CD1c-positive myeloid dendritic cell (primary cell): ENCODE results near the gene SPRR1B.
"Not testable (repeated sequence)": the region's sequence is repeated elsewhere in the genome, so short reads cannot be mapped to it uniquely, and the experiment has no call there.

ENCODE experiments used
- DNase-seq: peaks from one replicate; pipeline ENCODE4 v3.0.0-alpha.2; 2016; ENCODE audit errors: extremely low spot score

SPRR1B gene

GRCh38 chr1:153040950-153041631, 10.1 kb downstream of the SPRR1B start, which contains the start of gene SPRR2D:
TSS of gene SPRR2D (minus strand) at chr1:153041120. CDS start at chr1:153040346, 774 bp downstream.
- DNase-seq, result no peak

GRCh38 chr1:153049211-153049610, 18.2 kb downstream of the SPRR1B start:
- DNase-seq, result no peak

- not testable (repeated sequence) for DNase-seq
Observed at GRCh38 chr1:153056111-153056510, 25.1 kb downstream of the SPRR1B start.

DNA sequence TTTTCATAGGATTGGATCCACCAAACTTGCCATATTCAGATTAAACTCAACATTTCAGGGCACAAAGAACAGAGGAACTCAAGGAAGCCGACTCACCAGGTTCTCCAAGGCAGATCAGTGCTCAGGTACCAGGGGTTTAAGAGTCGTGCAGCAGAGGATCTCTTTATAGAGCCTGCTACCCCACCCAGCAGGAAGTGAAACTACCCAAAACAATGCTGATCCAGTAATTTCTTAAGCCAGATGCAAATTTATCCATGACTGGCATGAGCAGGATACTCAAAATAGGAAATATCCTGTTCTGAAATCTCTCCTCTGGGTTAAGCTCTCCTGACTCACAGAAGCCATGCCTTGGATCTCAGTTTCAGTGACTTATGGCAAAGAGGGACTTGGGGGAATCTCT, 26.4 kb downstream of the SPRR1B start, which contains the start of gene SPRR2A:
Gene SPRR2A, minus strand, starts transcription at position 138 of the 400 bp plus-strand sequence. CDS start 777 bp downstream, outside the sequence.
- DNase-seq, result no peak

GRCh38 chr1:153058154-153058553, 27.2 kb downstream of the SPRR1B start:
- no peak for DNase-seq

DNA sequence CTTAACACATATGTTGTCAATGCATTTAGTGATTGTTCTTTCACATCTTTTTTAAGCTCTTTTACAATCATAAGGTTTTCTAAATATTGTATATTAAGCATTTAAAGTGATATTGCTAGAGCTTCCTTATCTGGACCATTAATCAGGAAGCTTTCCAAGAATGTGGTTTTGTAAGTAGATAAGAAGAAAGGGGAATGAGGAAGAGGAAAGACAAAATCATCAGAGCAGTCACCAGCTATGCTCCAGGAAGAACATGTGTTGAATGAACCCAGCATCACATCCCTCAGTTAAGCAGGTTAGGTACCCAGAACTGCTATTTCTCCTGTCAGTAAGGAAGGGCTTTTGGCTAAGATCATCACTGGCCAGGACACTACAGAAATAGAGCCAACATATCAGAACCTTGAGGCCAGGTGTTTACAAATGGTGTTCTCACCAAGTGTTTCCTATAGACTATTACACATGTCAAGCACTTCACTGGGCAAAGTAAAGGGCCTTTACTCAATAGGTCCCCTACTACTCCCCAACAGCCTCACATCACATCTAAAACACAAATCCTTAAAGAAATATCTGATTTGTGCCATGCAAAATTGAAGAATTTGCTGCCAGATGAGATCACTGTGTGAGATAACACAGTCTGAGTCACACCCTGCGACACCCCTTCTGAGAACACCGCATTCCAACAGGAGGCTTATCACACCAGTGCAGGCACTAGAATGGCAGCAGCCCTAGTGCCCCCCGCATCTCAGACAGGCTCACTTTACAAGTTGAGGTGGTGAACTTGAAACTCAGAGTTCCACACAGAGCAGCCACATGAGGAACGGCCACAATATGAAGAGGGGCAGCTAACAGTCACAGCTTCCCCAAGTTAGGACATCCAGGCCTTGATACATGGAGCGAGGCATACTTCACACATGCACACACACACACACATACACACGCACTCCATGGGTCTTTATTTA, 28.1 kb downstream of the SPRR1B start:
- DNase-seq, result no peak

- DNase-seq, result no peak
Observed at GRCh38 chr1:153070243-153070642, 39.2 kb downstream of the SPRR1B start.

- DNase-seq, result no peak
Observed at GRCh38 chr1:153071511-153071910, 40.5 kb downstream of the SPRR1B start, which contains the start of gene SPRR2B. TSS of gene SPRR2B (minus strand) at chr1:153071611. CDS start at chr1:153070839, 772 bp downstream.

GRCh38 chr1:153072806-153073726, 42.1 kb downstream of the SPRR1B start:
- DNase-seq, result no peak

GRCh38 chr1:153081736-153082135, 50.7 kb downstream of the SPRR1B start:
- DNase-seq, result no peak
